HG03354 (cell line): ENCODE results near the gene GPNMB.

Experiments used
- ATAC-seq: cut with Tn5 transposase; IDR thresholded peaks from one replicate; pipeline ENCODE4 v1.9.1; 2021; ENCODE audit warnings: mild to moderate bottlenecking; ENCODE audit not compliant: unreplicated experiment, poor library complexity, severe bottlenecking

GPNMB gene

DNA sequence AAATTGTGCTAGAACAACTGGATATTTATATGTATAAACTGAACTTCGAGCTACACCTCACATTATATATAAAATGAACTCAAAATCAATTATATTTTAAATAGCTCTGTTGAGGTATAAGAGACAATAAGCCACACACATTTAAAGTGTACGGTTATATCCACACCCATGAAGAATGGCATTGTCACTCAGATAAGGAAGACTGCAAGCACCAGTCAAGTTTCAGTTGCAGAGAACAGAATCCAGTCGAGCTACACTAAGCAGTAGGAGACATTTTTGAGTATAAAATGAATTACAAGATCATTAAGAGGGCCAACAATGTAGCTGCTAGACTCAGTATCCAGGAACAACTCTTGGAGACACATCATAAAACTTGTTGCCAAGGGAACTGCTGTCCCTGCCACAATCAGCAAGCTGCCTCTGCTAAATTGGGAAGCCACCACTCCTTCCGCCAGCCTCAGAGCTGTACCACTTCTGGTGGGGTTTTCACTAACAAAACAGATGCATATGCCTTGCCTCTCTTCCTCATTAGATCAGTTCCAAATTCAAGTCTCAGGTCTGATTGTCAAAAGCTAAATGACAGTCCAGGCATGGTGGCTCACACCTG is 19.6 kb upstream of the GPNMB start:
- ATAC-seq: no peak

DNA sequence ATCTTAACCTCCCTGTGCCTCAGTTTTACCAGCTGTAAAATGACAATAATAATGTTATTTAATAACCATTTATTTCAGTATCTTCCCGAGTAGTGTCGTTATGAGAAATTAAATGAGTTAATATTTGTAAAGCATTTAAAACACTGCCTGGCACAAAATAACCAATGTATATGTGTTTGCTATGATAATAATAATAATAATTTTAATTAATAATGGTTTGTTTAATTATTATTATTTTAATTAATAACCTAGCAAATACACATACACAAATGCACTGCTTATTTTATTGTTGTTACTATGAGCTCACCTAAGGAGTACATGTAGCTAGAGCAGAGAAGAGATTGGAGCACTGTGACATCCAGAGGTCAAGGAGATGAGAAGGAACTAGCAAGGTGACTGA is 18.2 kb upstream of the GPNMB start:
- no peak for ATAC-seq

- no peak for ATAC-seq
These were observed 15.9 kb upstream of the GPNMB start for GRCh38 chr7:23230641-23231101.

GRCh38 chr7:23232966-23233365 is 13.6 kb upstream of the GPNMB start:
- ATAC-seq: no peak

- ATAC-seq: peak; percentile 70
These were observed 11.8 kb upstream of the GPNMB start for GRCh38 chr7:23234569-23235296.

- ATAC-seq: no peak
These were observed 10.8 kb upstream of the GPNMB start for GRCh38 chr7:23235813-23236221.

DNA sequence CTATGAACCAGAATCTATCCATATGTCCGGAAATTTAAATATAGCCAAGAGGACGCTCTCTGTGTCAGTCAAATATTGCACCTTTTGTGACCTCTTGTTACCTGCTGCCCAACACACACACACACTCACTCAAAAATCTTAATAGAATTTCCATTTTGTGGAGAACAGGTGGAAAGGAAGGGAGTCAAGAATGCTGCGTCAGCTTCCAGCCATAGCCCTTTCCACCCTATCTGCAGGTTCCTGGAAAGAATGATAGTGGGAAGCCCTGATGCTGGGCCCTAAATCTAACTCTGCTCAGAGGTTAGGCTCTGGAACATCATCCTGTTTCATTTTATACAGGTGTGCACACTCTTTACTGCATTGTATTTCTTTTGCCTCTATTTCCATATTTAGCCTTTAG is 9.6 kb upstream of the GPNMB start:
- ATAC-seq: no peak

GRCh38 chr7:23238983-23239652 is 7.5 kb upstream of the GPNMB start:
- no peak for ATAC-seq

GRCh38 chr7:23239698-23240097 is 6.9 kb upstream of the GPNMB start:
- no peak for ATAC-seq

DNA sequence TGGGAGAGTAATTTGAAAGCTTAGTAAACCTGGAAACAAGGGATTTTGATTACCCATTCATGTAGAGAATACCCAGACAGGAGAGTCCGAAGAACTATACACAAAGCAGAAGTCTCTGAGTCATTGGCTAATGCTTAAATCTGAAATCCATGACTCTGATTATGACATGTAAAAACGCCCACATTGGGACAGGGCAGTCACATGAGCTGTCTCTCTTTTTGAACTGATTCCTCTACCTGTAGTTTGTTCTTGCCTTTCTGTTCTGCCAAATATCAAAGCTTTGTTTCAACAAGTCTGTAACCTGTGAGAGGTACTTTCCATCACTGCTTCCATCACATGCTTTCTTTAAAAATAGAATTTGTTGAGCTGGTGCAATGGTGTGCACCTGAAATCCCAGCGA is 4.3 kb upstream of the GPNMB start:
- no peak for ATAC-seq

DNA sequence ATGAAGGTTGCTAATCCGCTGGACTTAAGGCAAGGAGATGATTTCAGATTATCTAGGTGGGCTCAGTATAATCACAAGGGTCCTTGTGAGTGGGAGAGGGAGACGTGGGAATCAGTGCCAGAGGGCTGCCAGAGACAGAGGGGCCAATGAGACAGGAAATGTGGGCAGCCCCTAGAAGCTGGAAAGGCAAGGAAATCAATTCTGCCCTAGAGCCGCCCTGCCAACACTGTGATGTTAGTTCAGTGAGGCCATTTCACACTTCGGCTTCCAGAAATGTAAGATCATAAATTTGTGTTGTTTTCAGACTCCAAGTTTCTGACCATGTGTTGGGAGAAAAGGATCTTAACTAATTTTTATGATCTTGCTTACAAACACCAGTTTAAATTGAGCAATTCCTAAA is 3.6 kb upstream of the GPNMB start:
- ATAC-seq: no peak

GRCh38 chr7:23247046-23247602 is 549 bp downstream of the GPNMB start:
- no peak for ATAC-seq

- no peak for ATAC-seq
These were observed 1.2 kb downstream of the GPNMB start for GRCh38 chr7:23247603-23248335.

DNA sequence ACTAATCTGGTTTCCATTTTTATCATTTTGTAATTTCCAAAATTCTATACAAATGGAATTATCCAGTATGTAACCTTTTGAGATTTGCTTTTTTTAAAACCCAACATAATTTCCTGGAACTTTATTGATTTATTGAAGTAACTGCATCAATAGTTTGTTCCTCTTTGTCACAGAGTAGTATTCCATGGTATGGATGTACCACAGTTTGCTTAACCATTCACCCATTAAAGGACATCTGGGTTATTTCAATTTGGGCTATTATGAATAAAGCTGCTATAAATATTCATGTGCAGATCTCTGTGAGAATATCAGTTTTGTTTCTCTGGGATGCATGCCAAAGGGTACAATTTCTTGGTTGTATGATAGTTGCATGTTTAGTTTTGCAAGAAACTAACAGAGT is 2.9 kb downstream of the GPNMB start:
- ATAC-seq: no peak

GRCh38 chr7:23254051-23254681 is 7.6 kb downstream of the GPNMB start:
- ATAC-seq: no peak

DNA sequence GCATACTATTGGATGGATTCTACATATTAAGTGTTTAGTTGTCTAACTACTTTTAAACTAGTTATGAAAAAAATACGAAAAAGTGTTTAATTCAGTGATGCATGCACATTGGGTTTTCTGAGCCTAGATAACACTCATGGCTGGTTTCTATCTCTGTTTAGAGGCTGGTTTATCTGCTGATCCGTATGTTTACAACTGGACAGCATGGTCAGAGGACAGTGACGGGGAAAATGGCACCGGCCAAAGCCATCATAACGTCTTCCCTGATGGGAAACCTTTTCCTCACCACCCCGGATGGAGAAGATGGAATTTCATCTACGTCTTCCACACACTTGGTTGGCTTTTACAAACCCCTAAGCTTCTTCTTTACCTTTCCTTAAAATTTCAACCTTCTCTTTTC is 10.2 kb downstream of the GPNMB start:
- no peak for ATAC-seq

DNA sequence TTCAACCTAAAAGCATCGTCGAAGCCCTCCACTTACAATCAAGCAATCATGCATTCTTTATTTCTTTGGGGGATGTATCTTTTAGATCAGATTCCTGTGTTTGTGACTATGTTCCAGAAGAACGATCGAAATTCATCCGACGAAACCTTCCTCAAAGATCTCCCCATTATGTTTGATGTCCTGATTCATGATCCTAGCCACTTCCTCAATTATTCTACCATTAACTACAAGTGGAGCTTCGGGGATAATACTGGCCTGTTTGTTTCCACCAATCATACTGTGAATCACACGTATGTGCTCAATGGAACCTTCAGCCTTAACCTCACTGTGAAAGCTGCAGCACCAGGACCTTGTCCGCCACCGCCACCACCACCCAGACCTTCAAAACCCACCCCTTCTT is 13.8 kb downstream of the GPNMB start:
- ATAC-seq: no peak

DNA sequence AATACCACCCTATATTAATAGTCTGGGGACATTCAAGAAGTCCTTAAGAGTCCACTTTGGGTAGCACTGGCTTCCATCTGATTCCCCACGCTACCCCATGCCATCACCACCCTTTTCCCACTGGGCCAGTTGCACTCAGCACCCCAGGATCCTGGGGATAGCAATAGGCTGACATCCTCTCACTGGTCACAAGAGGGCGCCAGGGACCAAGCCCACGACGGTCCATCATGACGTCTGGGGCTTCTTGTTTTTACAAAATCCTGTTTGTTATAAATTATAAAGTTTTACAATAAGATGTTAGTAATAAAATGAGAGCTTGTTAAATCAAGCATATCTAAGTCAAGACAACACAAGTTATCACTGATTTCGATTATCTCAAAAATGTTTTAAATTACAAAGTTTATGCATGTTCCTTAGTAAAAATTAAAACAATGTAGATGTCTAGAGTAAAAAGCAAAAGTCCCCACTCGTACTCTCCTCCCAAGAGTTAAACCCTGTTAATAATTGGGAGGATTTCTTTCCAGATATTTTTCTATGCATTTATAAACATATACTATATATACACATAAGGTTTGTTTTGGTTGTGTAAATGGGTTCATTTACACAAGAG is 15.4 kb downstream of the GPNMB start:
- peak; percentile 89 for ATAC-seq

DNA sequence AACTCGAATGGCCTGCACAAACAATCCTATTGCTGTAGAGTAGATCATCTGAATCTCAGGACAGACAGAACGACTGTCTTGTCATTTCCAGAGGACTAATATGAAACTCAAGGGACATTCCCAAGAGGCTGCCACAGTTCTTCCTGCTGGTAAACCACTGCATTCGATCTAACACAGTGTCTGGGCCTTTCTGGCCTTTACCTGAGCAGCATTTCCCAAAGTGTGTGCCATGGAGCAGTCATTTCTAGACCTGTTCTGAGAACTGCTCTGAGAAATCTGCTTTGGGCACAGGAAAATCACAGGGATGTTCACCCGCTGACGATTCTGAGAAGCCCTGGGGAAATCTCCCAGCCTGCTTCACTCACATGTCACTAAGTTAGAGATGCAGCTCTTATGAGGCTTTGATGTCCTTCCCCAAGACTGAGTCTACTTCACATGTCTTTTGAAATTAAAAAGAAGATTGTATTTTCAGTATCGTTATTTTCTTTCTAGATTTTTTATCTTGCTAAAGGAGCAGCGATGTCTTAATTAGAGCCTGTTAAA is 18.4 kb downstream of the GPNMB start:
- no peak for ATAC-seq
